K562 (cell line): ENCODE measurements around the gene C1QTNF12. TPM values are rescaled to one million over a fixed set of nuclear protein-coding genes. Genes with fewer than 3 reads are reported as not detected.

ENCODE experiments used
- BCOR ChIP-seq: fragments of 450-650 bp; IDR thresholded peaks from 2 replicates; pipeline ENCODE4 v1.6.1; 2016
- HDAC3 ChIP-seq: fragments of 450-650 bp; IDR thresholded peaks from 2 replicates; pipeline ENCODE4 v1.6.1; 2018; ENCODE audit warnings: borderline replicate concordance, mild to moderate bottlenecking, moderate library complexity; ENCODE audit not compliant: partially characterized antibody
- JUND ChIP-seq, 2 experiments: IDR thresholded peaks; 2 replicates in 1 of 2; 3 replicates in 1 of 2; pipeline ENCODE4 v1.6.1; 2011; ENCODE audit warnings: borderline replicate concordance in 2 of 2, low read depth in 2 of 2, low read length in 2 of 2, improper control_type of control experiment in 1 of 2, missing biosample characterization in 1 of 2, missing genetic modification characterization in 1 of 2, missing genetic modification reagents in 1 of 2
- NR0B1 ChIP-seq: fragments of 450-650 bp; IDR thresholded peaks from one replicate; pipeline ENCODE4 v1.6.1; 2018; ENCODE audit warnings: mild to moderate bottlenecking, moderate library complexity; ENCODE audit not compliant: partially characterized antibody
- NR4A1 ChIP-seq, 2 experiments: fragments of 250-450 bp in 1 of 2; fragments of 450-650 bp in 1 of 2; sonication (Bioruptor Pico) in 1 of 2; IDR thresholded peaks; 2 replicates each; pipeline versions ENCODE4 v1.4.0 to v1.6.1; 2016 to 2020; ENCODE audit warnings: mild to moderate bottlenecking in 2 of 2, missing compliant biosample characterization in 1 of 2, missing genetic modification characterization in 1 of 2, moderate library complexity in 1 of 2
- PHB ChIP-seq: fragments of 250-450 bp; sonication (Bioruptor Pico); IDR thresholded peaks from 2 replicates; pipeline ENCODE4 v1.5.0; 2021
- RBBP5 ChIP-seq: fragments of 200-600 bp; sonication (generic); IDR thresholded peaks from 2 replicates; pipeline ENCODE4 v1.6.1; 2012; ENCODE audit warnings: borderline replicate concordance, mild to moderate bottlenecking, low read length, control low read depth, inconsistent platforms; ENCODE audit not compliant: insufficient read depth, poor library complexity, severe bottlenecking
- TFAP4 ChIP-seq: sonication (generic); formaldehyde crosslinking; IDR thresholded peaks from 2 replicates; pipeline ENCODE4 v1.8.0; 2022; ENCODE audit warnings: missing genetic modification reagents, mild to moderate bottlenecking, moderate library complexity, borderline replicate concordance
- YBX1 ChIP-seq: fragments of 450-650 bp; IDR thresholded peaks from 2 replicates; pipeline ENCODE4 v1.7.1; 2016; ENCODE audit warnings: mild to moderate bottlenecking
- ZNF561 ChIP-seq: fragments of 450-650 bp; formaldehyde crosslinking; conservative IDR thresholded peaks from 2 replicates; pipeline ENCODE4 v1.4.0; 2020; ENCODE audit warnings: mild to moderate bottlenecking, moderate library complexity
- polyA plus RNA-seq, 8 experiments: library from polyadenylated mRNA; depleted of rRNA in 4 of 8; stranded (reverse) in 5 of 8; unstranded in 3 of 8; fragments of >200 nt; fragmentation: Nextera tagmentation in 2 of 8; fragmentation: Illumina TruSeq in 1 of 8; extraction: Ambion mirVana in 2 of 8; extraction: Trizol in 1 of 8; gene quantifications; 2 replicates each; pipeline versions ENCODE4 v1.2.1 to v1.2.3, GENCODE V29; 2011 to 2014; ENCODE audit warnings: inconsistent platforms in 1 of 8, missing spikeins in 1 of 8
- total RNA-seq, 7 experiments: library from RNA; depleted of rRNA in 6 of 7; stranded (reverse); fragments of >200 nt in 6 of 7; fragmentation: Illumina TruSeq in 2 of 7; extraction: Trizol in 2 of 7; gene quantifications; 2 replicates each; pipeline versions ENCODE4 v1.2.1 to v1.2.3, GENCODE V29; 2011 to 2021; ENCODE audit warnings: low replicate concordance in 1 of 7
- TF ChIP-seq, protein P1 (sequence below): fragments of 250-450 bp; sonication (Bioruptor Pico); IDR thresholded peaks from 2 replicates; pipeline ENCODE4 v1.4.0; 2020; ENCODE audit warnings: mild to moderate bottlenecking, moderate library complexity
- TF ChIP-seq, protein P2 (sequence below): fragments of 250-450 bp; sonication (Bioruptor Pico); IDR thresholded peaks from 2 replicates; pipeline ENCODE4 v1.4.0; 2020; ENCODE audit warnings: mild to moderate bottlenecking, moderate library complexity
- TF ChIP-seq, protein P3 (sequence below): fragments of 250-450 bp; sonication (Bioruptor Pico); IDR thresholded peaks from 2 replicates; pipeline ENCODE4 v1.8.0; 2022; ENCODE audit warnings: inconsistent platforms, mild to moderate bottlenecking, moderate library complexity, borderline replicate concordance

The C1QTNF12 gene
- total and polyA plus RNA-seq, 9 of the 15 experiments (the other 6 are each of a cell fraction or from before 2014, with no cell fraction given): 0.11 to 4.3 (median 0.93) TPM; not detected in 3

DNA sequence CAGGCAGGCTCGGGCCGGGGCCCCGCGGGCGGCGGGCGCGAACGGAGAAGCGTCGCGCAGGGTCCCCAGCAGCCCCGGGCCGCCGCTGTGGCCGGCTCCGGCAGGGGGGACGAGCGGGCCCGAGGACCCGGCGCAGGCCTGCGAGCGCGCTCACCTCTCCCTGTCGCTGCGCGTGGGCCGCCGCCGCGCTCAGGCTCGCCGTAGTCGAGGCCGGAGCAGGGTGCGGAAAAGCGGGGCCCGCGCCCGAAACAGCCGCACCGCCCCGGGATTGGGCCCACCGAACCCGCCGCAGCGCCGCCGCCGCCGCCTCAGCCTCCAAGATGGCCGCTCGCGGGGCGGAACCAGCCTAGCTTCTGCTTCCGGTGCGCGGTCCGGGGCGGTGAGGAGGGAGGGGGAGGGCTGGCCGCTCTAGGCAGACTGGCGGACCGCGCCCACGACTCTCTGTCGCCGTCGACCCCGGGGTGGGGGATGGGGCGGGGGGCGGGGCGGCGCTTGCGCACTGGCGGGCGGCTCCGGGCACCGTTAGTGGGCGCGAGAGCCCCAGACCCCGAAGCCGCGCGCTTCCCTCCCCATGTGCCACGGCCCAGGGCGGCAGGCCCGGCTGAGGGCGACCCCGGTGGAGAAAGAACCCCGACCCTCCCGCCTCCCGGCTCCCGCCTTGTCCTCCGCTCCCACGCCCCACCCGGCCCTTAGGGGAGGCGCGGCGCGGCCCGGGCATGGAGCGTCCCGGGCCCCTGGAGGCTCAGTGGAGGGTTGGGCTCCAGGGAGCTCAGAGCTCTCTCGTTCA is 27.2 kb upstream of the C1QTNF12 start, which contains the start of gene UBE2J2 (continued):
- TF ChIP-seq ZNF561 (CRISPR knock-in tag) (no peak), JUND (IDR thresholded peaks at IDR 0.05; ENCODE audit: borderline replicate concordance, low read depth, low read length) (0 out of 2 replicates have a peak, but pooled peaks have one; percentile 13), JUND (tag; IDR thresholded peaks at IDR 0.05; ENCODE audit: borderline replicate concordance, low read depth, low read length) (no peak; the same call in 2 of the 3 replicates), BCOR (no peak), NR4A1 (CRISPR knock-in tag; IDR thresholded peaks at IDR 0.05) (no peak), NR4A1 (tag; IDR thresholded peaks at IDR 0.05) (no peak), YBX1 (no peak), RBBP5 (peak; percentile 98), NR0B1 (no peak), TFAP4 (peak; percentile 72; the same call in 1 of the 2 replicates), PHB (CRISPR knock-in tag) (no peak), HDAC3 (no peak)
- TF ChIP-seq, protein P1, sequence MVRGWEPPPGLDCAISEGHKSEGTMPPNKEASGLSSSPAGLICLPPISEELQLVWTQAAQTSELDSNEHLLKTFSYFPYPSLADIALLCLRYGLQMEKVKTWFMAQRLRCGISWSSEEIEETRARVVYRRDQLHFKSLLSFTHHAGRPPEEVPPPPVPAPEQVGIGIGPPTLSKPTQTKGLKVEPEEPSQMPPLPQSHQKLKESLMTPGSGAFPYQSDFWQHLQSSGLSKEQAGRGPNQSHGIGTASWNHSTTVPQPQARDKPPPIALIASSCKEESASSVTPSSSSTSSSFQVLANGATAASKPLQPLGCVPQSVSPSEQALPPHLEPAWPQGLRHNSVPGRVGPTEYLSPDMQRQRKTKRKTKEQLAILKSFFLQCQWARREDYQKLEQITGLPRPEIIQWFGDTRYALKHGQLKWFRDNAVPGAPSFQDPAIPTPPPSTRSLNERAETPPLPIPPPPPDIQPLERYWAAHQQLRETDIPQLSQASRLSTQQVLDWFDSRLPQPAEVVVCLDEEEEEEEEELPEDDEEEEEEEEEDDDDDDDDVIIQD (CRISPR knock-in tag): no peak
- TF ChIP-seq, protein P2, sequence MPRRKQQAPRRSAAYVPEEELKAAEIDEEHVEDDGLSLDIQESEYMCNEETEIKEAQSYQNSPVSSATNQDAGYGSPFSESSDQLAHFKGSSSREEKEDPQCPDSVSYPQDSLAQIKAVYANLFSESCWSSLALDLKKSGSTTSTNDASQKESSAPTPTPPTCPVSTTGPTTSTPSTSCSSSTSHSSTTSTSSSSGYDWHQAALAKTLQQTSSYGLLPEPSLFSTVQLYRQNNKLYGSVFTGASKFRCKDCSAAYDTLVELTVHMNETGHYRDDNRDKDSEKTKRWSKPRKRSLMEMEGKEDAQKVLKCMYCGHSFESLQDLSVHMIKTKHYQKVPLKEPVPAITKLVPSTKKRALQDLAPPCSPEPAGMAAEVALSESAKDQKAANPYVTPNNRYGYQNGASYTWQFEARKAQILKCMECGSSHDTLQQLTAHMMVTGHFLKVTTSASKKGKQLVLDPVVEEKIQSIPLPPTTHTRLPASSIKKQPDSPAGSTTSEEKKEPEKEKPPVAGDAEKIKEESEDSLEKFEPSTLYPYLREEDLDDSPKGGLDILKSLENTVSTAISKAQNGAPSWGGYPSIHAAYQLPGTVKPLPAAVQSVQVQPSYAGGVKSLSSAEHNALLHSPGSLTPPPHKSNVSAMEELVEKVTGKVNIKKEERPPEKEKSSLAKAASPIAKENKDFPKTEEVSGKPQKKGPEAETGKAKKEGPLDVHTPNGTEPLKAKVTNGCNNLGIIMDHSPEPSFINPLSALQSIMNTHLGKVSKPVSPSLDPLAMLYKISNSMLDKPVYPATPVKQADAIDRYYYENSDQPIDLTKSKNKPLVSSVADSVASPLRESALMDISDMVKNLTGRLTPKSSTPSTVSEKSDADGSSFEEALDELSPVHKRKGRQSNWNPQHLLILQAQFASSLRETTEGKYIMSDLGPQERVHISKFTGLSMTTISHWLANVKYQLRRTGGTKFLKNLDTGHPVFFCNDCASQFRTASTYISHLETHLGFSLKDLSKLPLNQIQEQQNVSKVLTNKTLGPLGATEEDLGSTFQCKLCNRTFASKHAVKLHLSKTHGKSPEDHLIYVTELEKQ (CRISPR knock-in tag): no peak
- TF ChIP-seq, protein P3, sequence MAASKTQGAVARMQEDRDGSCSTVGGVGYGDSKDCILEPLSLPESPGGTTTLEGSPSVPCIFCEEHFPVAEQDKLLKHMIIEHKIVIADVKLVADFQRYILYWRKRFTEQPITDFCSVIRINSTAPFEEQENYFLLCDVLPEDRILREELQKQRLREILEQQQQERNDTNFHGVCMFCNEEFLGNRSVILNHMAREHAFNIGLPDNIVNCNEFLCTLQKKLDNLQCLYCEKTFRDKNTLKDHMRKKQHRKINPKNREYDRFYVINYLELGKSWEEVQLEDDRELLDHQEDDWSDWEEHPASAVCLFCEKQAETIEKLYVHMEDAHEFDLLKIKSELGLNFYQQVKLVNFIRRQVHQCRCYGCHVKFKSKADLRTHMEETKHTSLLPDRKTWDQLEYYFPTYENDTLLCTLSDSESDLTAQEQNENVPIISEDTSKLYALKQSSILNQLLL: no peak
